SH-SY5Y (cell line): ENCODE results near the gene OR1L8.

ENCODE experiments used
- GATA2 ChIP-seq: IDR thresholded peaks from 2 replicates; pipeline ENCODE4 v1.6.1; 2011; ENCODE audit warnings: mild to moderate bottlenecking, low read depth, low read length
- GATA3 ChIP-seq: IDR thresholded peaks from 2 replicates; pipeline ENCODE4 v1.6.1; 2011; ENCODE audit warnings: low read depth, mild to moderate bottlenecking, low read length, moderate library complexity

DNA sequence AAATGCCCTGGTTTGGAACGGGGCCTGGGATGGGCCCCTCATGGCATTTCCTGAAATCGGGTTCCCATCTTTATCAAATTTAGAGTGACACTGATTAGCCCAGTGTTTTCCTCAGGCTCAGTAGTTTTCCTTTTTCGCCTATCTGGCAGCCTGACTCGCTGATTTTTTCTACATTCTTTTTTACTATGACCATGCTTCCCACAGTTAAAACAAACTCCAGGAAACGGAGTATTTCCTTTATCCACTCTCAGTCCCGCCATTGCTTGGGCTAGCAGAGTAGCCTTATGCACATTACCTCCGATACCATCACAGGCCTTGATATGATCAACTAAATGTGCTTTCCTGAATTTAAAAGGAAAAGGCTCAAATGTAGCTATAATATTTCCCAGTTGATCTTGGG lies 36.8 kb upstream of the OR1L8 start:
- TF ChIP-seq GATA2 (no peak), GATA3 (no peak)
